Astrocyte (in vitro differentiated cells and primary cell): Measurements from ENCODE around the gene PCSK7. TPM values are rescaled to one million over a fixed set of nuclear protein-coding genes. Genes with fewer than 3 reads are reported as not detected.

Source experiments
- DNase-seq: peaks from one replicate; pipeline ENCODE4 v3.0.0-alpha.2; 2010; ENCODE audit warnings: low read depth
- FAIRE-seq: peaks from 2 replicates; lab custom pipeline; 2011; peaks lifted over from hg19 to GRCh38; lab: Jason Lieb, UNC
- H2AFZ ChIP-seq: 2 replicates; pipeline ENCODE4 v1.6.0; 2012; ENCODE audit warnings: low read depth, low read length, inconsistent platforms
- H3K27ac ChIP-seq: 2 replicates; pipeline ENCODE4 v1.5.1; 2011; ENCODE audit warnings: low read depth, low read length, inconsistent platforms
- H3K27me3 ChIP-seq: 2 replicates; pipeline ENCODE4 v1.6.0; 2011; ENCODE audit warnings: low read length, inconsistent platforms; ENCODE audit not compliant: insufficient read depth
- H3K36me3 ChIP-seq: 2 replicates; pipeline ENCODE4 v1.5.1; 2011; ENCODE audit warnings: low read length, inconsistent platforms; ENCODE audit not compliant: insufficient read depth
- H3K4me1 ChIP-seq: 2 replicates; pipeline ENCODE4 v1.5.1; 2011; ENCODE audit warnings: low read length, inconsistent platforms; ENCODE audit not compliant: insufficient read depth
- H3K4me2 ChIP-seq: 2 replicates; pipeline ENCODE4 v1.6.0; 2012; ENCODE audit warnings: low read length, inconsistent platforms
- H3K4me3 ChIP-seq: 2 replicates; pipeline ENCODE4 v1.5.1; 2011; ENCODE audit warnings: low read depth, mild to moderate bottlenecking, low read length, inconsistent platforms; ENCODE audit not compliant: insufficient read depth
- H3K79me2 ChIP-seq: 2 replicates; pipeline ENCODE4 v1.6.0; 2012; ENCODE audit warnings: mild to moderate bottlenecking, low read length, inconsistent platforms; ENCODE audit not compliant: insufficient read depth
- H3K9ac ChIP-seq: 2 replicates; pipeline ENCODE4 v1.6.0; 2012; ENCODE audit warnings: mild to moderate bottlenecking, low read length, inconsistent platforms
- H3K9me3 ChIP-seq: 2 replicates; pipeline ENCODE4 v1.5.1; 2012; ENCODE audit warnings: low read depth, mild to moderate bottlenecking, low read length, inconsistent platforms; ENCODE audit not compliant: insufficient read depth
- H4K20me1 ChIP-seq: 2 replicates; pipeline ENCODE4 v1.6.0; 2012; ENCODE audit warnings: low read length, inconsistent platforms; ENCODE audit not compliant: insufficient read depth
- H3K27ac Mint-ChIP-seq: one replicate; pipeline ENCODE4 v1.8.0; 2021; ENCODE audit warnings: mild to moderate bottlenecking, mixed read lengths; ENCODE audit not compliant: unreplicated experiment
- H3K27me3 Mint-ChIP-seq: one replicate; pipeline ENCODE4 v1.8.0; 2021; ENCODE audit warnings: low read depth, mixed read lengths; ENCODE audit not compliant: unreplicated experiment
- H3K36me3 Mint-ChIP-seq: one replicate; pipeline ENCODE4 v1.8.0; 2021; ENCODE audit warnings: low read depth, mixed read lengths; ENCODE audit not compliant: unreplicated experiment
- H3K4me1 Mint-ChIP-seq: one replicate; pipeline ENCODE4 v1.8.0; 2021; ENCODE audit warnings: low read depth, mixed read lengths; ENCODE audit not compliant: unreplicated experiment
- H3K4me3 Mint-ChIP-seq: one replicate; pipeline ENCODE4 v1.8.0; 2021; ENCODE audit warnings: mild to moderate bottlenecking, moderate library complexity, mixed read lengths; ENCODE audit not compliant: unreplicated experiment
- H3K9me3 Mint-ChIP-seq: one replicate; pipeline ENCODE4 v1.8.0; 2021; ENCODE audit warnings: mild to moderate bottlenecking, mixed read lengths; ENCODE audit not compliant: unreplicated experiment
- CTCF ChIP-seq: IDR thresholded peaks from 2 replicates; pipeline ENCODE4 v1.5.1; 2011; ENCODE audit warnings: low read depth, mild to moderate bottlenecking, inconsistent platforms, low read length, moderate library complexity; ENCODE audit not compliant: insufficient read depth
- EZH2 ChIP-seq: IDR thresholded peaks from 2 replicates; pipeline ENCODE4 v1.6.1; 2012; ENCODE audit warnings: mild to moderate bottlenecking, low read length, inconsistent platforms; ENCODE audit not compliant: insufficient read depth
- total RNA-seq: library from RNA; stranded (reverse); gene quantifications from 2 replicates; pipeline ENCODE4 v1.2.1, GENCODE V29; 2021

Gene PCSK7
- total RNA-seq, 1 donor from 2014 or later, result 43.6 TPM

GRCh38 chr11:117219001-117219400 lies 12.9 kb downstream of the PCSK7 start:
- Histone ChIP-seq H3K27ac (no peak overlapping the region), H3K4me2 (no peak overlapping the region), H3K4me3 (no peak overlapping the region), H2AFZ (no peak overlapping the region), H3K4me1 (peaks cover 32% of the 10 kb centered on the region), H4K20me1 (no peaks in the 10 kb centered on the region), H3K27me3 (no peaks in the 10 kb centered on the region), H3K9ac (no peak overlapping the region), H3K79me2 (no peaks in the 10 kb centered on the region), H3K9me3 (no peaks in the 10 kb centered on the region), H3K36me3 (peaks cover 50% of the 10 kb centered on the region)
- Mint-ChIP-seq H3K27ac (no peak overlapping the region), H3K27me3 (no peaks in the 10 kb centered on the region), H3K4me3 (no peak overlapping the region), H3K36me3 (peaks cover 32% of the 10 kb centered on the region), H3K4me1 (peaks cover 21% of the 10 kb centered on the region), H3K9me3 (peaks cover 1% of the 10 kb centered on the region)
- TF ChIP-seq EZH2 (no peak), CTCF (no peak)
- FAIRE-seq, result no peak
- DNase-seq, result no peak

GRCh38 chr11:117218133-117218915 lies 13.5 kb downstream of the PCSK7 start:
- FAIRE-seq (no peak), DNase-seq (peak; percentile 64)
- Histone ChIP-seq H3K27me3 (no peaks in the 10 kb centered on the region), H3K4me2 (peak overlapping the region; percentile 45), H3K9ac (peak overlapping the region; percentile 43), H3K4me3 (no peak overlapping the region), H2AFZ (no peak overlapping the region), H3K36me3 (peaks cover 48% of the 10 kb centered on the region), H3K27ac (peak overlapping the region; percentile 8), H4K20me1 (no peaks in the 10 kb centered on the region), H3K4me1 (peaks cover 32% of the 10 kb centered on the region), H3K9me3 (no peaks in the 10 kb centered on the region), H3K79me2 (no peaks in the 10 kb centered on the region)
- H3K36me3 Mint-ChIP-seq, result peaks cover 30% of the 10 kb centered on the region
- H3K27me3 Mint-ChIP-seq, result no peaks in the 10 kb centered on the region
- TF ChIP-seq EZH2 (no peak), CTCF (no peak)
- peaks cover 1% of the 10 kb centered on the region for H3K9me3 Mint-ChIP-seq
- peaks cover 21% of the 10 kb centered on the region for H3K4me1 Mint-ChIP-seq
- no peak overlapping the region for H3K4me3 Mint-ChIP-seq
- H3K27ac Mint-ChIP-seq, result peak overlapping the region; percentile 58
